Endothelial cell of umbilical vein (primary cell): ENCODE data around the gene FHOD3. TPM values are rescaled to one million over a fixed set of nuclear protein-coding genes. Genes with fewer than 3 reads are reported as not detected.

ENCODE experiments used
- BruUV-seq: library from RNA; stranded (reverse); fragments of 400-500 nt; replicated peaks from 2 replicates; lab custom pipeline; 2021; lab: Mats Ljungman, UMichigan
- CTCF ChIA-PET: fragments of 300-600, 350-600 bp; sonication (Branson Sonifier 250); formaldehyde crosslinking; loops from one replicate; lab custom pipeline; 2021; ENCODE audit warnings: antibody characterized with exemption, inconsistent platforms; lab: Charles Lee
- POLR2A ChIA-PET: fragments of 300-600, 350-600 bp; sonication (Branson Sonifier 250); formaldehyde crosslinking; loops from one replicate; lab custom pipeline; 2021; ENCODE audit warnings: antibody characterized with exemption, inconsistent platforms; lab: Charles Lee
- DNase-seq: peaks from one replicate; pipeline ENCODE4 v3.0.0-alpha.2; 2011; ENCODE audit warnings: low read depth, low spot score
- FAIRE-seq: peaks from 2 replicates; lab custom pipeline; 2011; peaks lifted over from hg19 to GRCh38; lab: Jason Lieb, UNC
- H2AFZ ChIP-seq: 2 replicates; pipeline ENCODE4 v1.6.0; 2012; ENCODE audit warnings: low read depth, low read length, control low read depth, inconsistent platforms
- H3K27ac ChIP-seq: 2 replicates; pipeline ENCODE4 v1.5.1; 2011; ENCODE audit warnings: low read depth, mild to moderate bottlenecking, control low read depth, low read length, moderate library complexity; ENCODE audit not compliant: insufficient read depth
- H3K27me3 ChIP-seq, 2 experiments: 2 replicates each; pipeline versions ENCODE4 v1.6.0 to v1.6.1; 2011; ENCODE audit warnings: low read length in 2 of 2, mixed read lengths in 1 of 2; ENCODE audit not compliant: control insufficient read depth in 2 of 2, insufficient read depth in 2 of 2
- H3K36me3 ChIP-seq, 2 experiments: 2 replicates in 1 of 2; 3 replicates in 1 of 2; pipeline ENCODE4 v1.5.1; 2011; ENCODE audit warnings: low read length in 2 of 2, mild to moderate bottlenecking in 1 of 2, moderate library complexity in 1 of 2; ENCODE audit not compliant: control insufficient read depth in 2 of 2, insufficient read depth in 2 of 2; ENCODE audit errors: extremely low read depth in 1 of 2
- H3K4me1 ChIP-seq: 3 replicates; pipeline ENCODE4 v1.5.1; 2011; ENCODE audit warnings: mild to moderate bottlenecking, low read length; ENCODE audit not compliant: control insufficient read depth, insufficient read depth; ENCODE audit errors: extremely low read depth
- H3K4me2 ChIP-seq: 2 replicates; pipeline ENCODE4 v1.6.1; 2011; ENCODE audit warnings: low read length, control low read depth, mixed read lengths; ENCODE audit not compliant: insufficient read depth
- H3K4me3 ChIP-seq, 3 experiments: fragments of 200-600 bp in 1 of 3; sonication (generic), shearing (Covaris generic) in 1 of 3; replicated peaks in 1 of 3; 2 replicates each; pipeline ENCODE4 v1.5.1; 2011 to 2016; ENCODE audit warnings: control low read depth in 3 of 3, low read length in 3 of 3, mild to moderate bottlenecking in 2 of 3, inconsistent platforms in 1 of 3, low read depth in 1 of 3, moderate library complexity in 1 of 3; ENCODE audit not compliant: insufficient read depth in 1 of 3
- H3K79me2 ChIP-seq: 2 replicates; pipeline ENCODE4 v1.6.0; 2012; ENCODE audit warnings: low read length, inconsistent platforms; ENCODE audit not compliant: control insufficient read depth, insufficient read depth
- H3K9ac ChIP-seq: replicated peaks from 2 replicates; pipeline ENCODE3; 2011; ENCODE audit warnings: low read length, control low read depth; ENCODE audit not compliant: insufficient read depth; ENCODE audit errors: extremely low read depth
- H3K9me1 ChIP-seq: replicated peaks from 3 replicates; pipeline ENCODE4 v1.6.0; 2011; ENCODE audit warnings: mild to moderate bottlenecking, low read length; ENCODE audit not compliant: control insufficient read depth, insufficient read depth; ENCODE audit errors: extremely low read depth
- H3K9me3 ChIP-seq: replicated peaks from 2 replicates; pipeline ENCODE4 v1.5.1; 2012; ENCODE audit warnings: low read length, inconsistent platforms; ENCODE audit not compliant: control insufficient read depth, insufficient read depth
- H4K20me1 ChIP-seq: replicated peaks from 2 replicates; pipeline ENCODE3; 2011; ENCODE audit warnings: mild to moderate bottlenecking, low read length; ENCODE audit not compliant: control insufficient read depth, insufficient read depth; ENCODE audit errors: extremely low read depth
- CTCF ChIP-seq, 2 donors: IDR thresholded peaks; 1 replicate in 1 of 2; 2 replicates in 1 of 2; pipeline ENCODE4 v1.5.1; 2011; ENCODE audit warnings: low read length in 2 of 2, mild to moderate bottlenecking in 2 of 2, moderate library complexity in 2 of 2, control low read depth in 1 of 2, inconsistent platforms in 1 of 2, low read depth in 1 of 2; ENCODE audit not compliant: insufficient read depth in 1 of 2; ENCODE audit errors: extremely low read depth in 1 of 2
- GATA2 ChIP-seq: IDR thresholded peaks from 2 replicates; pipeline ENCODE4 v1.7.0; 2011; ENCODE audit warnings: low read depth, mild to moderate bottlenecking, moderate library complexity, mixed read lengths, low read length; ENCODE audit not compliant: insufficient read length, insufficient read depth
- MAX ChIP-seq: IDR thresholded peaks from 2 replicates; pipeline ENCODE4 v1.6.1; 2011; ENCODE audit not compliant: insufficient read depth, insufficient read length
- MYC ChIP-seq: IDR thresholded peaks from one replicate; pipeline ENCODE4 v1.6.1; 2011; ENCODE audit warnings: mild to moderate bottlenecking, low read depth, low read length
- POLR2AphosphoS5 ChIP-seq: IDR thresholded peaks from 2 replicates; pipeline ENCODE4 v1.6.1; 2012; ENCODE audit warnings: low read depth, mild to moderate bottlenecking, control low read depth, low read length, moderate library complexity; ENCODE audit not compliant: insufficient read depth
- dilution Hi-C: fragments of 300-500 bp; cut with MboI; formaldehyde crosslinking; loops from one replicate; pipeline ENCODE4 v1.15.0; 2019; ENCODE audit warnings: low sequenced_read_pairs; ENCODE audit not compliant: extremely low pct_ligation_motif_present
- intact Hi-C: fragments of 100-400 bp; cut with micrococcal nuclease; formaldehyde crosslinking; loops from one replicate; pipeline ENCODE4 v1.10.0; 2022
- polyA plus RNA-seq, 4 experiments: library from polyadenylated mRNA; depleted of rRNA in 3 of 4; stranded (reverse) in 3 of 4; unstranded in 1 of 4; fragments of >200 nt; gene quantifications; 2 replicates each; pipeline versions ENCODE4 v1.2.1 to v1.2.3, GENCODE V29; 2011 to 2012; ENCODE audit warnings: missing spikeins in 1 of 4
- total RNA-seq: library from RNA; stranded (reverse); gene quantifications from 2 replicates; pipeline ENCODE4 v1.2.3, GENCODE V29; 2021

FHOD3 gene
- total and polyA plus RNA-seq, 2 donors (not counting 3 experiments of a cell fraction or from before 2014, with no cell fraction given) = 0.06 to 1.5 TPM

GRCh38 chr18:36825526-36825925 lies 528.0 kb downstream of the FHOD3 start:
- no peaks in the 10 kb centered on the region for H3K9me3 ChIP-seq
- H3K9ac ChIP-seq = no peak overlapping the region
- CTCF ChIA-PET = interaction anchor here (1.4 kb wide), 1 partner anchor 74 kb away, joined by 4 read pairs; no protein-coding TSS in a partner anchor
- H3K79me2 ChIP-seq = peaks cover 45% of the 10 kb centered on the region
- TF ChIP-seq CTCF (IDR thresholded peaks at IDR 0.05; ENCODE audit: extremely low read depth in 1 of 2, insufficient read depth in 1 of 2, low read depth in 1 of 2, low read length in 2 of 2) = no peak
- no peak for TF ChIP-seq MAX
- no peak for TF ChIP-seq MYC
- no peak for TF ChIP-seq GATA2
- no peak for TF ChIP-seq POLR2AphosphoS5
- H3K27me3 ChIP-seq = no peaks in the 10 kb centered on the region
- H3K9me1 ChIP-seq = no peaks in the 10 kb centered on the region
- intact Hi-C loops (no loop called here), dilution Hi-C loops (no loop called here)
- no peak overlapping the region for H3K4me3 ChIP-seq
- H2AFZ ChIP-seq = no peak overlapping the region
- FAIRE-seq (no peak), DNase-seq (peak; percentile 74)
- H4K20me1 ChIP-seq = no peaks in the 10 kb centered on the region
- H3K27ac ChIP-seq = no peak overlapping the region
- POLR2A ChIA-PET = no interaction called here
- H3K4me1 ChIP-seq = peaks cover 18% of the 10 kb centered on the region
- no TSS peak for BruUV-seq
- peaks cover 2 to 4% of the 10 kb centered on the region in 2 experiments for H3K36me3 ChIP-seq
- peak overlapping the region; percentile 28 for H3K4me2 ChIP-seq
